GM06990 (cell line): ENCODE measurements around the gene UQCRH.

Experiments
- DNase-seq: peaks from one replicate; pipeline ENCODE4 v3.0.0-alpha.2; 2011; ENCODE audit not compliant: insufficient read length; ENCODE audit errors: extremely low read depth
- H3K27me3 ChIP-seq: replicated peaks from 2 replicates; pipeline ENCODE4 v1.6.0; 2011; ENCODE audit warnings: low read length; ENCODE audit not compliant: control insufficient read depth, insufficient read depth
- H3K36me3 ChIP-seq: 2 replicates; pipeline ENCODE4 v1.5.1; 2011; ENCODE audit warnings: low read length; ENCODE audit not compliant: control insufficient read depth, insufficient read depth
- H3K4me3 ChIP-seq: replicated peaks from 2 replicates; pipeline ENCODE4 v1.5.1; 2011; ENCODE audit warnings: low read depth, mild to moderate bottlenecking, control low read depth, low read length
- CTCF ChIP-seq: IDR thresholded peaks from 2 replicates; pipeline ENCODE4 v1.5.1; 2011; ENCODE audit warnings: low read length, control low read depth, mild to moderate bottlenecking, inconsistent platforms; ENCODE audit not compliant: insufficient read depth, poor library complexity, severe bottlenecking

The UQCRH gene

GRCh38 chr1:46288485-46289133 is 14.9 kb upstream of the UQCRH start:
- H3K27me3 ChIP-seq, result no peaks in the 10 kb centered on the region
- DNase-seq, result no peak
- peaks cover 19% of the 10 kb centered on the region for H3K36me3 ChIP-seq
- TF ChIP-seq CTCF, result no peak
- H3K4me3 ChIP-seq, result no peak overlapping the region

GRCh38 chr1:46289134-46289494 is 14.4 kb upstream of the UQCRH start:
- Histone ChIP-seq H3K27me3 (no peaks in the 10 kb centered on the region), H3K4me3 (no peak overlapping the region), H3K36me3 (peaks cover 21% of the 10 kb centered on the region)
- no peak for TF ChIP-seq CTCF
- DNase-seq, result no peak

GRCh38 chr1:46289976-46290375 is 13.5 kb upstream of the UQCRH start:
- DNase-seq, result no peak
- H3K4me3 ChIP-seq, result no peak overlapping the region
- TF ChIP-seq CTCF, result no peak
- H3K36me3 ChIP-seq, result peaks cover 19% of the 10 kb centered on the region
- no peaks in the 10 kb centered on the region for H3K27me3 ChIP-seq

- peaks cover 12% of the 10 kb centered on the region for H3K36me3 ChIP-seq
- H3K4me3 ChIP-seq, result no peak overlapping the region
- no peak for DNase-seq
- H3K27me3 ChIP-seq, result no peaks in the 10 kb centered on the region
- no peak for TF ChIP-seq CTCF
Observed at GRCh38 chr1:46295306-46295705, 8.2 kb upstream of the UQCRH start.

GRCh38 chr1:46298387-46298786 is 5.1 kb upstream of the UQCRH start:
- TF ChIP-seq CTCF, result no peak
- no peaks in the 10 kb centered on the region for H3K27me3 ChIP-seq
- peaks cover 12% of the 10 kb centered on the region for H3K36me3 ChIP-seq
- DNase-seq, result no peak
- H3K4me3 ChIP-seq, result no peak overlapping the region
